Lung (tissue), 12 donors: ENCODE results near the gene NFIA. TPM values are rescaled to one million over a fixed set of nuclear protein-coding genes. Genes with fewer than 3 reads are reported as not detected.
A peak's percentile ranks its signal among the peaks of the same experiment; 100 is the strongest.

ENCODE experiments used
- ATAC-seq: fragments of 200-7000 bp; cut with Tn5 transposase; one replicate; pipeline ENCODE4 v1.9.1; 2020; ENCODE audit warnings: moderate number of reproducible peaks; ENCODE audit not compliant: insufficient read depth, low FRiP score
- DNase-seq, 3 donors: peaks; one replicate each; pipeline ENCODE4 v3.0.0-alpha.2; 2013 to 2017
- H3K27ac ChIP-seq, 2 donors: one replicate each; pipeline ENCODE4 v1.5.1; 2013; ENCODE audit warnings: mild to moderate bottlenecking in 2 of 2, moderate library complexity in 2 of 2, control low read depth in 1 of 2, inconsistent platforms in 1 of 2, low read depth in 1 of 2, low read length in 1 of 2
- H3K27me3 ChIP-seq, 3 donors: one replicate each; pipeline ENCODE4 v1.5.1; 2013; ENCODE audit warnings: low read length in 2 of 3; ENCODE audit not compliant: control insufficient read depth in 3 of 3, insufficient read depth in 3 of 3
- H3K36me3 ChIP-seq, 4 donors: one replicate each; pipeline ENCODE4 v1.5.1; 2013; ENCODE audit warnings: low read length in 4 of 4, mild to moderate bottlenecking in 1 of 4, moderate library complexity in 1 of 4; ENCODE audit not compliant: control insufficient read depth in 4 of 4, insufficient read depth in 4 of 4
- H3K4me1 ChIP-seq, 5 donors: one replicate each; pipeline ENCODE4 v1.5.1; 2013; ENCODE audit warnings: low read length in 5 of 5, mild to moderate bottlenecking in 2 of 5, moderate library complexity in 1 of 5; ENCODE audit not compliant: control insufficient read depth in 5 of 5, insufficient read depth in 5 of 5
- H3K4me3 ChIP-seq: one replicate; pipeline ENCODE4 v1.5.1; 2013; ENCODE audit warnings: mild to moderate bottlenecking, control low read depth, moderate library complexity
- H3K9ac ChIP-seq, 2 donors: one replicate each; pipeline ENCODE4 v1.5.1; 2013; ENCODE audit warnings: low read length in 2 of 2, control low read depth in 1 of 2; ENCODE audit not compliant: insufficient read depth in 1 of 2
- H3K9me3 ChIP-seq, 4 donors: one replicate each; pipeline ENCODE4 v1.5.1; 2013; ENCODE audit warnings: low read length in 3 of 4, mild to moderate bottlenecking in 1 of 4, moderate library complexity in 1 of 4; ENCODE audit not compliant: control insufficient read depth in 4 of 4, insufficient read depth in 3 of 4
- CTCF ChIP-seq: IDR thresholded peaks from 2 replicates; pipeline ENCODE4 v1.5.1; 2012; ENCODE audit warnings: mild to moderate bottlenecking; ENCODE audit errors: control extremely low read depth, extremely low read depth
- WGBS, 2 donors: extraction: QIAGEN DNeasy Blood & Tissue Kit; methylation state at CpG; one replicate each; pipeline ENCODE4 v1.1.7; 2013; 5-methylcytosine and 5-hydroxymethylcytosine counted together
- polyA plus RNA-seq, 2 donors: library from polyadenylated mRNA; stranded (reverse); fragments of 200-250 nt; gene quantifications; one replicate each; pipeline ENCODE4 v1.2.1, GENCODE V29; 2013
- total RNA-seq, 2 donors: library from RNA; depleted of rRNA in 1 of 2; stranded (reverse); fragments of >200 nt in 1 of 2; gene quantifications; one replicate each; pipeline ENCODE4 v1.2.1, GENCODE V29; 2014 to 2021
- donor health status: control.
- donor health status: control.
- donor health status: Bipolar disorder and iron deficiency.
- donor health status: healthy.
- donor health status: DM: yes; HTN: yes; CAD: no.

The NFIA gene
- total and polyA plus RNA-seq, 4 donors: 3.0 to 63.4 (median 34.2) TPM

DNA sequence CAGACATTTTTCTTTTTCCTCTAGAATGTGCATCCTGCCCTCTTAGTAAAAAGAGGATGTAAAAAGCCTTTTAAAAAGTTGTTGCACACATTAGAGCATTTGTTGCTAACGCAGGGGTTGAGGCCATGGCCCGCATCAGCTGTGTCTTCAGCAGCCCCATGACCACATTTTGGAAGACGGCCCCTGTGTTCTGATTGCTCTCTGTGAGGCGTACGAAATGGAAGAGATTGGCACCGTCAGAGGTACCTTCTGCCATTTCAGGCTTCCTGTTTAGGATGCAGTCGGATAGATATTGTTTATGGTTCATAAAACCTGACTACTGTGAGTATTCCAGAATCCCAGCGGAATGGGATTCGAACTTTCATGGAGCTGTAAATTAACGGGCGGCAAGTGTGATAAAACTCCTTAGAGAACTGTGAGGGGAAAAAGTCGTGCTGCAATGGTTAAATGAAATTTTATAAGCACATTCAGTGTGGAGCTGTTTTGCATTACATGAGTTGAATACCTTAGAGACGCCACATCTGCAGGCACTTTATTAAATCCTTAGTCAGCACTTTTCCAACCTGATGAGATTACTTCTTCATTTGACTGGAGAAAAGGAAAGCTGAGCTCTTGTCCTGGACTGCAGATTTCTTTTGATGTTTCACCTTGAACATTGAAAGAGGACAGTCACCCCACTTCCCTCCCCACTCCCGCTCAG, 368.7 kb downstream of the NFIA start:
- Histone ChIP-seq H3K27me3 (no peaks in the 10 kb centered on the region), H3K4me3 (no peak overlapping the region), H3K36me3 (peaks cover 0 to 8% (median 2%) of the 10 kb centered on the region in 4 donors), H3K27ac (peak overlapping the region; percentile 24 to 89), H3K9ac (no peak overlapping the region), H3K4me1 (peaks cover 11 to 54% (median 31%) of the 10 kb centered on the region in 5 donors), H3K9me3 (no peaks in the 10 kb centered on the region)
- TF ChIP-seq CTCF: no peak
- peak in 2 of 3 donors; percentile 51 to 55 for DNase-seq
- 52 to 55% methylated on average over 14 of the region's 14 CpGs for WGBS, 2 donors
- no peak for ATAC-seq

- WGBS, 2 donors: 91 to 94% methylated on average over 5 of the region's 5 CpGs
- DNase-seq (no peak), ATAC-seq (no peak)
- TF ChIP-seq CTCF: no peak
- H3K4me1 ChIP-seq: peaks cover 9 to 51% (median 28%) of the 10 kb centered on the region in 5 donors
- no peak overlapping the region for H3K4me3 ChIP-seq
- peaks cover 0 to 8% (median 2%) of the 10 kb centered on the region in 4 donors for H3K36me3 ChIP-seq
- no peak overlapping the region for H3K9ac ChIP-seq
- no peaks in the 10 kb centered on the region for H3K27me3 ChIP-seq
- no peaks in the 10 kb centered on the region for H3K9me3 ChIP-seq
- peak overlapping the region in 1 of 2 donors; percentile 89 for H3K27ac ChIP-seq
Measured at GRCh38 chr1:61451572-61451968, 369.2 kb downstream of the NFIA start.

DNA sequence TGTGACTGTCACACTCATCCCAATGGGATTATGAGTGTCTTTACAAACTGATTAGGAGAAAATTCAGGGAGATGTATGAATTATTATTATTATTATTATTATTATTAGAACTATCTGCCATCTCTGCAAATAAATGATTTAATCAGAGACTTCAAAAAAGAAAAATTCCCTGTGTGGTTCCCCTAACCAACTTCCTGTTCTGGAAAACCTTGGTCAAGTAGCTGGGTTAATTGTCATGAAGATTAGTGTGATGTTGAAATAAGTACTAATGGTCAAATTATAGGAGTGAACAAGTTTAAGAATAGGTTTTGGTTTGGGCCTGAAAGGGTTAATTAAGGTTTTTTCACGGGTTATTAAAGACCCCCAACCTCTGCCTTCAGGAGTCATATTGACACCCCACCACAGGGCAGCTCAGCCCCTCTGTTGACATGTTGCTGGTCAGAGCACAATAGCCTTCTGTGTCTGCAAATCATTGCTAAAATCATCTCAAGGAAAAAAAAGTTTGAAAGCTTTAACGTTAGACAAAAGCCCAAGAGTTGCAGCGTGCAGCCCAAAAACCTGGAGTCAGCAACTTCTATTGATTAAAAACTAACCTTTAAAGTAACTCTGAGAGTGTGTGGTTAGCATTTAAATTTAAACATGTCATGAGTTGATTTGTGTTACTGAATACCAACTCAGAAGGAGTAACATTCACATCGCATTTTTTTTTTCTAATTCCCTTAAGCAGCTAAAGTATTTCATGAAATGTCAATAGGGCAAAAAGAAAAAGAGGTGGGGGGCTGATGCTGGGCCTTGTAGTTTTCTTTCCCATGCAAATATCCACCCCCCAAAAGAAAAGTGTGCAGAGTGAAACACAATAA, 370.0 kb downstream of the NFIA start:
- Histone ChIP-seq H3K27ac (peak overlapping the region in 1 of 2 donors; percentile 74), H3K27me3 (no peaks in the 10 kb centered on the region), H3K9ac (peak overlapping the region in 1 of 2 donors; percentile 61), H3K4me1 (peaks cover 9 to 45% (median 25%) of the 10 kb centered on the region in 5 donors), H3K9me3 (no peaks in the 10 kb centered on the region), H3K36me3 (peaks cover 0 to 8% (median 4%) of the 10 kb centered on the region in 4 donors), H3K4me3 (no peak overlapping the region)
- no peak for TF ChIP-seq CTCF
- ATAC-seq (no peak), DNase-seq (peak in 2 of 3 donors; percentile 34 to 54)
- WGBS, 2 donors: 16% methylated on average over 4 of the region's 4 CpGs
